Iris pigment epithelial cell (primary cell): ENCODE measurements around the gene SRSF12.
"Not testable (repeated sequence)": the region's sequence is repeated elsewhere in the genome, so short reads cannot be mapped to it uniquely, and the experiment has no call there.

Source experiments
- DNase-seq: peaks from one replicate; pipeline ENCODE4 v3.0.0-alpha.2; 2011; ENCODE audit warnings: low read depth

The SRSF12 gene

DNA sequence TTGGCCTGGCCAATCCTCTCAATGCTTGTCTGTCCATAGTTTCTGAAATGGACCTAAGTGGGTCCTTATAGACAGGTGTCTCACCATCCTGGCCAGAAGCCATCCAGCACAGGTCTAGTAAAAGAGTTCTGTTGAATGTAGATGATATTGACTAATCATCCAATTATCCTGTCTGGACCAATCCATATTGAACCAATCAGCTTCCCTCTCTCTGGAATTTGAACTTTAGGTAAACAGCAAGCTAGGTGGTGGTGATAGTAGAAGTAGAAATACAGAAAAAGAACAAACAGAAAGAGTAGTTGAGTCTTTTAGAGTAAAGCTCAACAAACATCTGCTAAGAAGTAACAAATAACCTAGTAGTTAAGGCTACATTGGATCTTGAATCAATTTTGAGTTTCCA lies 46.8 kb downstream of the SRSF12 start:
- no peak for DNase-seq

DNA sequence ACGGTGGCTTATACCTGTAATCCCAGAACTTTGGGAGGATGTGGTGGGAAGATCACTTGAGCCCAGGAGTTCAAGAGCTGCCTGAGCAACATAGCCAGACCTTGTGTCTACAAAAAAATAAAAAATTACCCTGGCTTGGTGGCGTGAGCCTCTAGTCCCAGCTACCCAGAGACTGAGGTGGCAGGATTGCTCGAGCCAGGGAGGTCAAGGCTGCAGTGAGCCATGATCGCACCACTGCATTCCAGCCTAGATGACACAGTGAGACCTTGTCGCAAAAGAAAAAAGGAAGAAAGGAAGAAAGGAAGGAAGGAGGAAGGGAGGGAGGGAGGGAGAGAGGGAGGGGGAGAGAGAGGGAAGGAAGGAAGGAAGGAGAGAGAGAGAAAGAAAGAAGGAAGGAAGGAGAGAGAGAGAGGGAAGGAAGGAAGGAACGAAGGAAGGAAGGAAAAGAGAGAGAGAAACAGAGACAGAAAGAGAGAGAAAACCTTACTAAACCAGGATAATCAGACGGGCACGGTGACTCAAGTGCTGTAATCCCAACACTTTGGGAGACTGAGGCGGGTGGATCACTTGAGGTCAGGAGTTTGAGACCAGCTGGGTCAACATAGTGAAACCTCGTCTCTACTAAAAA lies 48.2 kb downstream of the SRSF12 start:
- DNase-seq = no peak

DNA sequence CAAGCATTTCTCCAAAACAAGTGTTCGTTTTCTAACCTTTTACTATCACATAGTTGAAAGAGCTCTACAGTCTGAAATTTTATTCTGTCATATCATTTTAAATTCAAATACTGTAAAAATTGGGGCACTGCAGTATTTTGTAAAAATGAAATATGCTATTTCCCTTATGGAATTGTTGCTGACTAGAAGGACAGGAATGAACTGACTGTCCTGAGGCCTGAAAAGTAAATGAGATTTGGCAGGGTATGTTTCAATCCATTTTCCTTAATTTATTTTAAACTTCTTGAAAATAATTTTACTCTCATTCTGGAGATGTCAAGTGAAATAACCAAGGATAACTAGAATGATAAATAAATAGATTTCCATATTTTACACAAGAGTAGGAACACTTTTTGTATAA lies 49.2 kb downstream of the SRSF12 start:
- no peak for DNase-seq

DNA sequence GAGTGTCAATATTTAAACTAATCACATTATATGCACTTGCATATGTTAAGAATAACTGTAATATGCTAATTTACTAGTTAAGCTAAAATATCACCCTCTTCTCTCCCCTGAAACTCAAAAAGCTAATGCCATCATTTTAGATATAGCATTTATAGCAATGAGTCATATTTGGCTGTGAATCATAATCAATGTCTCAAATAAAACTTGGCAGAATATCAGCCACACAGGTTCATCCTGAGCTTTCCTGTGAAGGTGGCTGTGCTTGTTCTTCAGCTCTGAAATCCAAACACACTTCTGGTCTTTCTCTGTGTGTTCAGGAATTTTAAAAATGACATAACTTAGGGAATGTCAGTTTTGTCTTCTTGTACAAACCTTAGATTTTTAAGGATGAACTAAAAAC lies 50.1 kb downstream of the SRSF12 start:
- no peak for DNase-seq

DNA sequence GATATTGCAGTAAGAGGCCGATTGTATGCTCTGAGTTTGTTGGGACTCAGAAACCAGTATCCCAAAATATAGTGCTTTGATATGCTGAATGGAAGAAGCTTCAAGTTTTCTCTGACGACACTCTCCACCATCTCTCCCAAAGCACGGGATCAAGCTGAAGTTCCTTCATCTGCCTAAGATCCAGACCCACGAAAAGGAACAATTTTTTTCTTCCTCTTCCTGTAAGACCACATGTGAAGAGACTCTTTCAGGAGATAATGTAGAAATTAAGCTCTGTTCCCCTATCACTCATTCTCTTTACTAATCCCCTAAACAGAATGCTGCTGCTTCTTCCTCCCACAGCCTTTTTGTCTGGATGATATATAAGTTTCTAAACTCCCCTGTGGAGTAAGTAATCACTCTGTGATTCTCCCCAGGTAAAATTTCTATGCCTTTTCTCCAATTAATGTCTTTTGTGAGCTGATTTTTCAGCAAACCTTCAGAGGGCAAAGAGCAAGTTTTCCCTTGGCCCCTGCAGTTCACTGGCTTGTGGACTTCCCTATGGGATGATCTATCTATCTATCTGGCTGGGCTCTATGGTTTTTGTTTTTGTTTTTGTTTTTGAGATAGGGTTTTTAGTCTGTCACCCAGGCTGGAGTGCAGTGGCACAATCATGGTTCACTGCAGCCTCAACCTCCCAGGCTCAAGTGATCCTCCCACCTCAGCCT lies 50.8 kb downstream of the SRSF12 start:
- no peak for DNase-seq

DNA sequence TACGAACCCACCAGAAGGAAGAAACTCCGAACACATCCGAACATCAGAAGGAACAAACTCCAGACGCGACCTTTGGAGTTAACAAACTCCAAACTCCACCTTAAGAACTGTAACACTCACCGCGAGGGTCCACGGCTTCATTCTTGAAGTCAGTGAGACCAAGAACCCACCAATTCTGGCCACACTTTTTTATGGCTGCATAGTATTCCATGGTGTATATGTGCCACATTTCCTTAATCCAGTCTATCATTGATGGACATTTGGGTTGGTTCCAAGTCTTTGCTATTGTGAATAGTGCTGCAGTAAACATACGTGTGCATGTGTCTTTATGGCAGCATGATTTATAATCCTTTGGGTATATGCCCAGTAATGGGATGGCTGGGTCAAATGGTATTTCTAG lies 51.8 kb downstream of the SRSF12 start:
- not testable (repeated sequence) for DNase-seq

DNA sequence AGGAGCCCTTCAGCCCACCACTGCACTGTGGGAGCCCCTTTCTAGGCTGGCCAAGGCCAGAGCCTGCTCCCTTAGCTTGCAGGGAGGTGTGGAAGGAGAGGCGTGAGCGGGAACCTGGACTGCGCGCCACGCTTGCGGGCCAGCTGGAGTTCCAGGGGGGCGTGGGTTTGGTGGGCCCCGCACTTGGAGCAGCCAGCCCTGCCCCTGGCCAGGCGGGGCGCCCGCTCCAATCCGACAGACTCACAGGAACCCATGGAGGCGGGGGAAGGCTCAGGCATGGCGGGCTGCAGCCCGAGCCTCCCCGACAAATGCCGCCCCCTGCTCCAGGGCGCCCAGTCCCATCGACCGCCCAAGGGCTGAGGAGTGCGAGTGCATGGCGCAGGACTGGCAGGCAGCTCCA lies 52.9 kb downstream of the SRSF12 start:
- DNase-seq = not testable (repeated sequence)

DNA sequence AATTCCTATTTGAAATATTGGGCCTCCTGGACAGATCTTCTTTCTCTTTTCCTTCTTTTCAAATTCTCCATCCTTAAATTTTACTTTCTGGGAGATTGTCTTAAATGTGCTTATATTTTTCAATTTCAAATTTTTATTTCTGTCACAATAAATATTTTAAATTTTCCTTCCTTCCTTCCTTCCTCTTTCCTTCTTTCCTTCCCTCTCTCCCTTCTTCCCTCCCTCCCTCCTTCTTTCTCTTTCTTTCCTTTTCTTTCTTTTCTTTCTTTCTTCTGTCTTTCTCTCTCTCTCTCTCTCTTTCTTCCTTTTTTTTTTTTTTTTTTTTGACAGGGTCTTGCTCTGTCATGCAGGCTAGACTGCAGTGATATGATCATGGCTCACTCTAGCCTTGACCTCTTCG lies 54.0 kb downstream of the SRSF12 start:
- DNase-seq = no peak

DNA sequence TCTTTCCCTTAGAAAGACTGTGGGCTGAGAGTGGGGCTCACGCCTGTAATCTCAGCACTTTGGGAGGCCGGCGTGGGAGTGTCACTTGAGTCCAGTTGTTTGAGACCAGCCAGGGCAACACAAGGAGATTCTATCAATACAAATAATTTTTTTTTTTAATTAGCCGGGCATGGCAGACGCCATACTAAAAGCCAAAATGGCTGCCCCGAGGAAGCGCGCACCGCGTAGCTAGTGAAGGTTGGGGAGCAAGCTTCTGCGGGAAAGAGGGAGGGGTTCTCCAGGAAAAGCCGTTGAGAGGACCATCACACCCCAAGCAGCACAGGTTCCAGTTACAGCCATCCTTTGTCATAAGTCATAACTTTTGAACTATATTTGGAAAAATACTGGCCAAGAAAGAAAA lies 58.6 kb downstream of the SRSF12 start:
- no peak for DNase-seq

DNA sequence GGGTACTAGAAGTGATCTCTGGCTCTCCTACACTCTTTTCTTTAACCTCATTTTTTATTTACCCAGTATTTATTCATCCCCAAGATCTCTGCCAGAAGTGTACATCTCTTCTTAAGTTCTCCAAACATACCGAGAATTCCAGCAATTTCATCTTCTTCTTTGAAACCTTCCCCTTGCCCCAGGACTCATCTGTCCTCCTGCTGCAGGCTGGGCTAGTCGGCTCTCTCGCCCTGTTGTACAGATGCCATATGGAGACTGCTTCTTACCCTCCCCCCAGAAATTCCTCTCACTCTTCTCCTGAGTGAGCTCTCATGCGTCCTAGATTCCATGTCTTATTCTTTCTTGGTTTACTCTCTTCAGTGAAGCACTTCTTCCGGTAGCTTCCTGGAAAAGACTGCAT lies 59.2 kb downstream of the SRSF12 start:
- peak; percentile 31 for DNase-seq

DNA sequence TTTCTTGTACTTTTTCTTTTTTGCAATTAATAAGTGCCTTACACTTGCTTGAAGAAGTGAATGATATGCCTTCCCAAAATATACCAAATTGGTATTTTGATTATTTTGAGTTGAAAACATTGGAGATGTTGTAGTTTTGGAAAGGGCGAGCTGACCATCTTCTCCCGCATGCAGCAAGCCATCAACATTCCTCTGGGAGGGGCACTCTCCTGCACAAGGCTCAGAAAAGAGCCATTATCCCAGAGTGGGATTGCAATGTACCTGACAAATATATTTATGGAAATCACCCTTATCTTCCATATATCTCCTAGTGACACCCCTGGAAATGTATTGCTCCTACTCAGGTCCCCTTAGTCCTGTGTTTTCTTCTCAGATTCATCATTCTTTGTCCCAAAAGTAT lies 60.1 kb downstream of the SRSF12 start:
- DNase-seq = no peak

DNA sequence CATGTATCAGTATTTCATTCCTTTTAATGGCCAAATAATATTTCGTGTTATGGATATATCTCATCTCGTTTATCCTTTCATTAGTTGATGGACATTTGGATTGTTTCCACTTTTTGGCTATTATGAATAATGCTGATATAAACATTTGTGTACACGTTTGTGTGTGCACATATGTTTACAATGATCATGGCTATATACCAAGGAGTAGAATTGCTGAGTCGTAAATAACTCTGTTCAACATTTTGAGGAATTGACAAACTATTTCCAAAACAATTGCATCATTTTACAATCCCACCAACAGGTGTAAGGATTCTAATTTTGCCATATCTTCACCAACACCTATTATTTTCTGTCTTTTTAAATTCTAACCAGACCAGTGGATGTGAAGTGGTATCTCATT lies 63.7 kb downstream of the SRSF12 start:
- DNase-seq = no peak

DNA sequence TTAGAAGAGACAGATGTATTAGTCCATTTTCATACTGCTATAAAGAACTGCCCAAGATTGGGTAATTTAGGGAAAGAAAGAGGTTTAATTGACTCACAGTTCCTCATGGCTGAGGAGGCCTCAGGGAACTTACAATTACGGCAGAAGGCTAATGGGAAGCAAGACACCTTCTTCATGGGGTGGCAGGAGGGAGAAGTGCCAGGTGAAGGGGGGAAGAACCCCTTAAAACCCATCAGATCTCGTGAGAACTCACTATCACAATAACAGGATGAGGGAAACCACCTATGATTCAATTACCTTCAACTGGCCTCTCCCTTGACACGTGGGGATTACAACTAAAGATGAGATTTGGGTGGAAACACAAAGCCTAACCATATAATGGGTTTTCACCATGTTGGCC lies 66.2 kb downstream of the SRSF12 start:
- no peak for DNase-seq

DNA sequence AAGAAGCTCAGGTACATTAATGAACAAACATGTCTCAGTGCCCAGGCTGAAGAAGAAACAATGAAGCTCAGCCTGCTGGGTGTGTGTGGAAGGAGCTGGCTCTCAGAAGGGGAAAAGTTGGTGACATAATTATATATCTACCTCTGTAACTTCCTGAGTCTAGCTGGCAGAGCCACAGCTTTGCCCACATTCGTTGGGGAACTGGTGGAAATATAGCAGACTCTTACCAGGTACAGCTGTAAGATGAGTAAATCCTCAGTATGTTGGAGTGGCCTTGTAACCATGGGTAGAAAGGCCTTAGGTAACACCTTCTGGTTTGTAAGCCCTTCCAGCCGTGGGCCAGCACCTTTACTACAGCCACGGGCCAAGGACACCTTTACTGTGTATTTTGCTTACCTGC lies 67.2 kb downstream of the SRSF12 start:
- DNase-seq = no peak

DNA sequence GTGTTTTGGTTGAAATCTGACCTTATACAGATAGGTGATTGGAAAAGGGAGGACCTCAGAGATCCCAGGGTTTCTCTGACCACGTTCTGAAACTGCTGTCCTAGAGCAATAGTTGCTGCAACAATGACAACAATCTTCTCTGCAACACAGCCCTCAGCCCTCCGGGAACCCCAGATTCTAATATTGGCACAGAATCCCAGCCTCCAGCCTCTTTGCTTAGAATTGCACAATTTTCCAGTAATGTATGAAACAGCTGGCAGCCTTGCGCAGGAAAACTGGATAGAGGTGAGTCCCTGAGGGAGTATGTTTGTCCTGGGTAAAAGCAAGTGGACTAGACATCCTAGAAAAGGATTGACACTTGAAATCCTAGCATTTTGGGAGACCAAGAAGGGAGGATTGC lies 67.7 kb downstream of the SRSF12 start:
- DNase-seq = peak; percentile 57

DNA sequence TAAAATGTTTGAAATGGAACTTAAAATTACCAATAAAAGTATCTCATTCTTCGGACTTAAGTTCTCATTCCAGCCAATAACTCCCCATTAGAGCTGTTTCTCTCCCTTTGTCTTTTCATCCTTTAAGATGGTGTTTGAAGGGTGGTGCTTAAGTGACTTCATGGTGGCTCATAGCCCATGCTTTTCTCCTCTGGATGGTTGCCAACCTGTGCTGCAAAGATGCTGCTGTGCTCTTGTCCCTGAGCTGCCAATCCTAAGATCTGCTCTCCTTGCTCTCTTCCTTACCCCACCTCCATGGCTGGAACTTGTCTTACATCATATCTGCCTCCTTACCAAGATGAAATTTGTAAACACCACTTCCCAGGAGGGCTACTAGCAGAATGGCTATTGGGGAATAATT lies 68.9 kb downstream of the SRSF12 start:
- peak; percentile 34 for DNase-seq

DNA sequence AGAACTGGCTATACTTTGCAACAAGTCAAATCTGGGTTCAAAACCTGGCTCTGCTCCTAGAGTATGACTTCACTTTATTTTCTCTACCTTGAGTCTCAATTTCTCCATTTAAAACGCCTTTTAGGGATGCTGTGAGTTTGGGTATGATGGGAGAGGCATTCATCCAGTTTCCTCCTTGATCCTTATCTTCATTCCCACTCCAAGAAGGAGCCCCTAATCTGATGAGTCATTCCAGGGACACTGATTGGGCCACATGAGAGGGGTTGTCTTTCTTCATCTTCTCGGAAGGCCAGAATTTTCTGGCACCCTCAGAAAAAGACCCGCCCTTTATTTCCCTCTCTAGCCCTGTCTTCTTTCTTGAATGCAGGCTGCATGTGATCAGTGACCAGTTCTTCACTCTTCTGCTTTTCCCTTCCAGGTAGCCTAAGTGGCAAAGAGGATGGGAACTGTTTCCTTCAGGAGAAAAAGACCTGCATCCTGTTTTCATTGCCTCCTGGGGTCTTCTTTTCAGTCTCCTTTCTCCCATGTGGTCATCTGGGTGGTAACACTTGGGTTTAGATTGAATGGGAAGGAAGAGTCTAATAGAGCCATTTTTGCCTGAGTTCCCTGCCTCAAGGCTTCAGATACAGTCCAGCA lies 69.5 kb downstream of the SRSF12 start:
- DNase-seq = no peak

DNA sequence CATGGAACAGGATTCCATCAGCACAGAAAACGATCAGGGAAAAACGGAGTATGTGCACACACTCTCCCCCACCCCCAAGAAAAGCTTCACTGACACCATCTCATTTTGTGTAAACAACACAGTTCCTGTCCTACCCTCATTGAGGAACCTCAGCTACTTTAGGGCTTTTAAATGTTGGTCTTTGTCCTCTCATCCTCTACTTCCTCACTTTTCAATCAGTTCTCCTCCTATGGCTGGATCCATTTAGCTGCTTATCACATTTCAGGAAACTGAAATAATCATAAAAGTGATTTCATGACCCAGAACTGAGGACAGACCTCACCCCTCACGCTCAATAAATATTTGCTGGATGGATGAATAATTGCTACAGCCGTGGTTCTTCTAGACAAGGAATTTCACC lies 70.4 kb downstream of the SRSF12 start:
- DNase-seq = no peak
